ENCODE measurements around the gene C3orf80.

C3orf80 gene

GRCh38 chr3:160205606-160206005 is 19.6 kb upstream of the C3orf80 start:
- Histone ChIP-seq H3K36me3 (no peaks in the 10 kb centered on the region), H3K4me3 (ENCODE audit: low read depth, low read length) (no peak overlapping the region), H3K27ac (no peak overlapping the region), H3K27me3 (ENCODE audit: insufficient read depth, low read depth, severe bottlenecking) (no peaks in the 10 kb centered on the region), H3K9me3 (ENCODE audit: severe bottlenecking) (no peaks in the 10 kb centered on the region)
- TF ChIP-seq, protein P1, sequence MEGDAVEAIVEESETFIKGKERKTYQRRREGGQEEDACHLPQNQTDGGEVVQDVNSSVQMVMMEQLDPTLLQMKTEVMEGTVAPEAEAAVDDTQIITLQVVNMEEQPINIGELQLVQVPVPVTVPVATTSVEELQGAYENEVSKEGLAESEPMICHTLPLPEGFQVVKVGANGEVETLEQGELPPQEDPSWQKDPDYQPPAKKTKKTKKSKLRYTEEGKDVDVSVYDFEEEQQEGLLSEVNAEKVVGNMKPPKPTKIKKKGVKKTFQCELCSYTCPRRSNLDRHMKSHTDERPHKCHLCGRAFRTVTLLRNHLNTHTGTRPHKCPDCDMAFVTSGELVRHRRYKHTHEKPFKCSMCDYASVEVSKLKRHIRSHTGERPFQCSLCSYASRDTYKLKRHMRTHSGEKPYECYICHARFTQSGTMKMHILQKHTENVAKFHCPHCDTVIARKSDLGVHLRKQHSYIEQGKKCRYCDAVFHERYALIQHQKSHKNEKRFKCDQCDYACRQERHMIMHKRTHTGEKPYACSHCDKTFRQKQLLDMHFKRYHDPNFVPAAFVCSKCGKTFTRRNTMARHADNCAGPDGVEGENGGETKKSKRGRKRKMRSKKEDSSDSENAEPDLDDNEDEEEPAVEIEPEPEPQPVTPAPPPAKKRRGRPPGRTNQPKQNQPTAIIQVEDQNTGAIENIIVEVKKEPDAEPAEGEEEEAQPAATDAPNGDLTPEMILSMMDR (IDR thresholded peaks at IDR 0.05; ENCODE audit: low read depth, low read length), result no peak
- no peak for DNase-seq

DNA sequence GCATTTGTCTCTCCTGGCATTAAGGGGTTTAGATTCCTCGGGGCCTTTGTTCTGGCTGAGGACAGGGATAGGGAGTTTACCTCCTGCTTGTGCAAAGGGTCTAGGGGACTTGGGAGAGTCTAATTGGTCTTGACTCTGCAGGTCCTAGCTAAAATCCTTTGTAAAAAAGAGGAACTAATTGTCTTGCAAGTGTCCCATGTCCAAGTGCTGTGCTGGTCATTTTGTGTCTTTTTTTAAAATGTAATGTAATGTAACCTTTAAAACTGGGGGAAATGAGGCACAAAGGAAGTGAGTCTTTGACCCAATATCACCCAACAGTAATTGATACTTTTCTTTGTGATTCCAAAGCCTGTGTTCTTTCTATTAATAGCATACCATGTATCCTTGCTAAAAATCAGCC is 14.9 kb upstream of the C3orf80 start:
- Histone ChIP-seq H3K27ac (no peak overlapping the region), H3K4me3 (ENCODE audit: low read depth, low read length) (no peak overlapping the region), H3K9me3 (ENCODE audit: severe bottlenecking) (no peaks in the 10 kb centered on the region), H3K36me3 (no peaks in the 10 kb centered on the region), H3K27me3 (ENCODE audit: insufficient read depth, low read depth, severe bottlenecking) (no peaks in the 10 kb centered on the region)
- TF ChIP-seq, protein P1 (IDR thresholded peaks at IDR 0.05; ENCODE audit: low read depth, low read length), result no peak
- no peak for DNase-seq

DNA sequence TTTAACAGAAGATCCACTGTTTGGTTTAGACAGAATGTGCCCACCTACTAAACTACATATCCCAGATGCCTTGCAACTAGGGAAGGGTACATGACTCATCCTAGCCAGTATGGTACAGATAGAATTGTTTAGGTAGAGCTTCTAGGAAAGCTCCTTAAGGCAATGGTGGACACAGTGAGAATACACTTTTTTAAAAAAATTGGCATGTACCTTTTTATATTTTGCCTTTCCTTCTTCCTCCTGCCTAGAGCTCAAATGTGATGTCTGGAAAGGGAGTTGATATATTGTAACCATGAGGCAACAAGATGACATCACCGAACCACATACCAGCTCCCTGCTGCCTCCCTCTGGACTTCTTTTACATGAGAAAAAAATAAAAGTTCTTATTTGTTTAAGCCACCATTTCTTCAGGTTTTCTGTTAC is 14.4 kb upstream of the C3orf80 start:
- H3K36me3 ChIP-seq, result no peaks in the 10 kb centered on the region
- H3K9me3 ChIP-seq (ENCODE audit: severe bottlenecking), result no peaks in the 10 kb centered on the region
- TF ChIP-seq, protein P1 (IDR thresholded peaks at IDR 0.05; ENCODE audit: low read depth, low read length), result peak; percentile 15; the same call in 1 of the 2 replicates
- no peak for DNase-seq
- H3K27me3 ChIP-seq (ENCODE audit: insufficient read depth, low read depth, severe bottlenecking), result no peaks in the 10 kb centered on the region
- H3K27ac ChIP-seq, result no peak overlapping the region
- H3K4me3 ChIP-seq (ENCODE audit: low read depth, low read length), result no peak overlapping the region

DNA sequence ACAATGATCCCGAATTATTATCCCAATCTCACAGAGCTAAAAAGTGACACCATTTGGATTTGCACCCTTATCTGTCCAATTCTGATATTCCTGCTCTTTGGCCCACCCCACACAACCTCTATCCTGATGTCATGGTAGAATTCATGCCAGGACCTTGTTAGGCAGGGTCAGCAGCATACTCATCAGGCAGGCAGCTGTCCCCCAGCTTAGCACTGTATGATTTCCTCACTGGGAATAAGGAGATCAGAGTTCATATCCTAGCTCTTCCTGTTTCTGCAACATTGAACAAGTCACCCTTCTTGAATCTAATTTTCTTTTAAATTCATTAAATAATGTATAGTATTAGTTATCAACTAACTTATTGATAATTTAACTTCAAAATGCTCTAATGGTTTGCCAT is 12.0 kb upstream of the C3orf80 start:
- H3K27ac ChIP-seq, result no peak overlapping the region
- H3K36me3 ChIP-seq, result no peaks in the 10 kb centered on the region
- H3K4me3 ChIP-seq (ENCODE audit: low read depth, low read length), result no peak overlapping the region
- DNase-seq, result no peak
- no peaks in the 10 kb centered on the region for H3K9me3 ChIP-seq (ENCODE audit: severe bottlenecking)
- H3K27me3 ChIP-seq (ENCODE audit: insufficient read depth, low read depth, severe bottlenecking), result no peaks in the 10 kb centered on the region
- TF ChIP-seq, protein P1 (IDR thresholded peaks at IDR 0.05; ENCODE audit: low read depth, low read length), result no peak

GRCh38 chr3:160217675-160218074 is 7.5 kb upstream of the C3orf80 start:
- H3K27me3 ChIP-seq (ENCODE audit: insufficient read depth, low read depth, severe bottlenecking), result no peaks in the 10 kb centered on the region
- TF ChIP-seq, protein P1 (IDR thresholded peaks at IDR 0.05; ENCODE audit: low read depth, low read length), result no peak
- no peak for DNase-seq

DNA sequence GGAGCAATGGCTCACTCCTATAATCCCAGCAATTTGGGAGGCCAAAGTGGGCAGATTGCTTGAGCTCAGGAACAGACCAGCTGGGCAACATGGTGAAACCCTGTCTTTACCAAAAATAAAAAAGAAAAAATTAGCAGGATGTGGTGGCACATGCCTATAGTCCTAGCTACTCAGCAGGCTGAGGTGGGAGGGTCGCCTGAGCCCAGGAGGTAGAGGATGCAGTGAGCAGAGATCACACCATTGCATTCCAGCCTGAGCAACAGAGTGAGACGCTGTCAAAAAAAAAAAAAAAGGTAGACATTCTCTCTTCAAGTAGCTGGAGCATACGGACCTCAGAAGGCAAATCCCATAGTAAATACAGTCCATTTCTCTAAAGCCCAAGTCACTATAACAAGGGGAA is 7.1 kb upstream of the C3orf80 start:
- Histone ChIP-seq H3K27ac (no peak overlapping the region), H3K9me3 (ENCODE audit: severe bottlenecking) (no peaks in the 10 kb centered on the region), H3K4me3 (ENCODE audit: low read depth, low read length) (no peak overlapping the region), H3K36me3 (no peaks in the 10 kb centered on the region), H3K27me3 (ENCODE audit: insufficient read depth, low read depth, severe bottlenecking) (no peaks in the 10 kb centered on the region)
- no peak for DNase-seq
- TF ChIP-seq, protein P1 (IDR thresholded peaks at IDR 0.05; ENCODE audit: low read depth, low read length), result no peak

More at GRCh38 chr3:160217675-160218074, 7.5 kb upstream of the C3orf80 start:
- no peak overlapping the region for H3K4me3 ChIP-seq (ENCODE audit: low read depth, low read length)
- no peaks in the 10 kb centered on the region for H3K36me3 ChIP-seq
- H3K27ac ChIP-seq, result no peak overlapping the region
- no peaks in the 10 kb centered on the region for H3K9me3 ChIP-seq (ENCODE audit: severe bottlenecking)

Measured in WERI-Rb-1 (cell line).